Mucosa of descending colon (tissue), 3 donors: ENCODE data around the gene CCDC154. TPM values are rescaled to one million over a fixed set of nuclear protein-coding genes. Genes with fewer than 3 reads are reported as not detected.

Source experiments
- ATAC-seq: fragments of 200-7000 bp; cut with Tn5 transposase; one replicate; pipeline ENCODE4 v1.9.1; 2020; ENCODE audit warnings: mild to moderate bottlenecking, moderate library complexity
- DNase-seq, 3 donors: peaks; one replicate each; pipeline ENCODE4 v3.0.0-alpha.2; 2020
- H3K36me3 ChIP-seq: fragments of 200-600 bp; one replicate; pipeline ENCODE4 v1.8.0; 2021; ENCODE audit warnings: low read depth, mild to moderate bottlenecking
- H3K4me1 ChIP-seq: fragments of 200-600 bp; one replicate; pipeline ENCODE4 v1.8.0; 2021; ENCODE audit warnings: low read depth, mild to moderate bottlenecking
- H3K4me3 ChIP-seq: fragments of 200-600 bp; one replicate; pipeline ENCODE4 v1.8.0; 2021; ENCODE audit warnings: mild to moderate bottlenecking
- H3K9me3 ChIP-seq: fragments of 200-600 bp; one replicate; pipeline ENCODE4 v1.8.0; 2021; ENCODE audit warnings: mild to moderate bottlenecking
- CTCF ChIP-seq: fragments of 200-600 bp; IDR thresholded peaks from one replicate; pipeline ENCODE4 v1.8.0; 2022; ENCODE audit warnings: antibody characterized with exemption, mild to moderate bottlenecking
- intact Hi-C, 2 donors: fragments of 100-400 bp; cut with DNase I in 1 of 2; cut with micrococcal nuclease in 1 of 2; formaldehyde crosslinking; loops; one replicate each; pipeline versions ENCODE4 v1.11.0 to v1.11.1; 2022; cut with DNase I, micrococcal nuclease
- total RNA-seq, 3 donors: library from RNA; stranded (reverse); fragmentation: NEBNext Ultra II Directional in 2 of 3; extraction: Animal tissue kit (Norgen Biotek cat#: 25700) in 2 of 3; gene quantifications; one replicate each; pipeline versions ENCODE4 v1.2.1 to v1.2.4, GENCODE V29; 2021 to 2023
- donor health status: DM: no; HTN: no; CAD: no; lungs with moderate emphysema.
- donor health status: DM: no; HTN: no; CAD: no.
- donor health status: DM: no; HTN: yes; CAD: no.

The CCDC154 gene
- total RNA-seq, 3 donors from 2014 or later = 0.43 to 2.4 (median 1.1) TPM

- TF ChIP-seq CTCF = no peak
- Histone ChIP-seq H3K4me3 (no peak overlapping the region), H3K36me3 (no peaks in the 10 kb centered on the region), H3K4me1 (peaks cover 16% of the 10 kb centered on the region), H3K9me3 (no peaks in the 10 kb centered on the region)
- intact Hi-C loops = no loop called here
- ATAC-seq = no peak
- DNase-seq = no peak
These were observed 22.3 kb downstream of the CCDC154 start for GRCh38 chr16:1422076-1422475.

GRCh38 chr16:1420111-1420539 is 24.2 kb downstream of the CCDC154 start:
- DNase-seq (peak in 1 of 3 donors; percentile 19), ATAC-seq (peak; percentile 20)
- H3K4me1 ChIP-seq = peaks cover 16% of the 10 kb centered on the region
- H3K4me3 ChIP-seq = peak overlapping the region; percentile 66
- intact Hi-C loops = no loop called here
- no peaks in the 10 kb centered on the region for H3K9me3 ChIP-seq
- H3K36me3 ChIP-seq = no peaks in the 10 kb centered on the region
- no peak for TF ChIP-seq CTCF

DNA sequence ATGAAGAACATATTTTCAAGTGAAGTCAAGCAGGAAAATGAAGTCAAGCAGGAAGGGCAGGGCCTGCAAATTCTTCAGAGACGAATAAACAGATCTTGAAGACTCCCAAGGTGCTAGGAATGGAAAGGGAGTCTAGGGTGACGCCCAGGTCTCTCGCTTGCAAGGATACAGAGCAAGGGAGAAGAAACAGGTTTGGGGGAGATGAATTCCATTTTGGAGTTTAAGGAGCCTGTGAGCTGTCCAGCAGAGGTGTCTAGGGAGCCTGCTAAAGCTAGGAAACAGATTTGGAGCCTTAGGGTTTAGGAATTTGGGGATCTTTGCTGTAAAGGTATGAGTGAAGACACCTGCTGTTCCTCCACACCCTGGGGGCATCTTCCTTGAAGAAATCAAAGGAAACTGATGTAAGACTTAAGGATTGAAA is 27.8 kb downstream of the CCDC154 start:
- DNase-seq (no peak), ATAC-seq (no peak)
- TF ChIP-seq CTCF = no peak
- Histone ChIP-seq H3K4me1 (peaks cover 15% of the 10 kb centered on the region), H3K4me3 (no peak overlapping the region), H3K9me3 (no peaks in the 10 kb centered on the region), H3K36me3 (no peaks in the 10 kb centered on the region)
- intact Hi-C loops = no loop called here

DNA sequence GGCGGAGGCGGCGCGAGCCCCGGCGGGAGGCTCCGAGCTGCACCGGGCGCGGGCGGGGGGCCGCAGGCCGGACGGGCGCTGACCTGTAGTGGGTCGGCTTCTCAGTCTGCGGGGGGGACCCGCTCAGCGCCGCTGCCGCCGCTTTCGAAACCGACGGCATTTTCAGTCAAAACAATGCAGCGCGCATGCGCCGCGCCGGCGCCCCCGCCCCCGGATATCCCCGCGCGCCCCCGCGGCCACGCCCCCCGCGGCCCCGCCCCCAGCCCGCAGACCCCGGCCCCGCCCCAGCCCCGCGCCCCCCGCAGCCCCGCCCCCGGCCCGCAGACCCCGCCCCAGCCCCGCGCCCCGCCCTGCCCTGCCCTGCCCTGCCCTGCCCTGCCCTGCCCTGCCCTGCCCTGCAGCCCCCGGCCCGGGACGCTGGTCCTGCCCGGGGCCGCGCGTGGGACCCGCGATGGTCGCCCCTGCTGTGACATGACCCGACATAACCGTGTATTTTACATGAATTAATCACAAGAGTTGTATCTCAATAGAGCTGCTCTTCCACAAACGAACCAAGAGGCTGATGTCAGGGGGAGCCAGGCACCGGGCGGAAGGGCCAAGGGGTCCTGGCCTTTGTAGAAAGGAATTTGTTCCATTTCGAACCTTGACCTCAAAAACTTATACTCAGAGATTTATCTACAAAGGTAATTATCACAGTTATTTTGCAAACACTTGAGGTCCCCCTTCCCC is 29.7 kb downstream of the CCDC154 start, which contains the start of gene UNKL:
TSS of gene UNKL (minus strand) at position 173 of the 729 bp plus-strand sequence. CDS start at position 160, 13 bp downstream.
- intact Hi-C loops = no loop called here
- peak; percentile 83 to 88 (median 85) for DNase-seq
- TF ChIP-seq CTCF = no peak
- H3K9me3 ChIP-seq = no peaks in the 10 kb centered on the region
- no peaks in the 10 kb centered on the region for H3K36me3 ChIP-seq
- H3K4me1 ChIP-seq = peaks cover 8% of the 10 kb centered on the region
- ATAC-seq = peak; percentile 69
- peak within 1 kb of the TSS; percentile 89 for H3K4me3 ChIP-seq

DNA sequence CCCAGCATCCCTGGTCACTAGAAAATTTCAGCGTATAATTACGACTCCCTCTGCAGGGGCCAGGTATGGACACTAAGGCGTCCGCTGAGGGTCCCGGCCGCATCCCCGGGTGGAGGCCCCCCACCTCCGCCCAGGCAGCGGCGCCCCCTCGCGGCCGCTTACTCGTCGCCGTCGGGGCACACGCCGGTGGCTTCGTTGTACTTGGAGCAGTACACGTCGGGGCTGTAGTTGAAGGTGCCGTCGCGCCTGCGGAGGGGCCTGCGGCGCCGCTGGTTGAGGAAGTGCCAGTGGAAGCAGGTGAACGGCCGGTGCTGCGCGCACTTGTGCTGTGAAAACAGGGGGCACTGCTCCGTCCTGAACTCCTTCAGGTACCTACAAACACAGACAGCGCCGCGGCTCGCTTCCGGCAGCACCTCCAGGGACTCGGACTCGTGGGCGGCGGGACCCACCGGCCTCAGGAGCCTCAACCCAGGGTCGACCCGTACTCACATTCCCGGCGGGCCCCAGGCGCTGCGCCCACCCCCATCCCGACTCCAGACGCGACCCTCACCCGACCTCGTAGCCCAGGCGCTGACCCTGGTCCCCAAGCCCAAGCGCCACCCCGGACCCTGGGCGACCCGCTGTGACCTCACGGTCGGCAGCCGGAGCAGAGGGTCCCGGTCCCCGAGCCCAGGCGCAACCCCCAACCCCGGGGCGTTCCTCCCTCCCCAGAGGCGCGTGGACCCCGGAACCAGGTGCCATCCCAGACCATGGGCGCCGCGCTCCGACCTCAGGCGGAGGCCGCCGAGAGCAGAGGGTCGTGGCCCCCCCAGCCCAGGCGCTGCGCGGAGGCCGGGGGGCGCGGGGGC is 30.4 kb downstream of the CCDC154 start:
- peak; percentile 70 to 86 (median 80) for DNase-seq
- Histone ChIP-seq H3K4me3 (peak overlapping the region; percentile 89), H3K4me1 (peaks cover 2% of the 10 kb centered on the region), H3K9me3 (no peaks in the 10 kb centered on the region), H3K36me3 (no peaks in the 10 kb centered on the region)
- intact Hi-C loops = no loop called here
- TF ChIP-seq CTCF = peak; percentile 44
- ATAC-seq = peak; percentile 80
